Omental fat pad (tissue), 4 donors: ENCODE data around the gene NCOR2. TPM values are rescaled to one million over a fixed set of nuclear protein-coding genes. Genes with fewer than 3 reads are reported as not detected.

ENCODE experiments used
- ATAC-seq: fragments of 150-250 bp; one replicate; pipeline ENCODE4 v1.9.1; 2016; ENCODE audit warnings: mild to moderate bottlenecking, moderate library complexity; ENCODE audit not compliant: low FRiP score
- DNase-seq: peaks from one replicate; pipeline ENCODE4 v3.0.0-alpha.2; 2019; ENCODE audit warnings: low spot score
- CTCF ChIP-seq, 3 donors: fragments of 450-650 bp; IDR thresholded peaks; one replicate each; pipeline ENCODE4 v1.5.1; 2016 to 2017; ENCODE audit warnings: antibody characterized with exemption in 3 of 3, mild to moderate bottlenecking in 3 of 3, moderate library complexity in 2 of 3
- total RNA-seq, 4 donors: library from RNA; depleted of rRNA; stranded (reverse); fragments of >200 nt; gene quantifications; one replicate each; pipeline ENCODE4 v1.1.0, GENCODE V29; 2016

Gene NCOR2
- total RNA-seq, 4 donors from 2014 or later = 53.4 to 85.3 (median 71.9) TPM

- ATAC-seq = no peak
- no peak for TF ChIP-seq CTCF (IDR thresholded peaks at IDR 0.05)
- no peak for DNase-seq
Measured at GRCh38 chr12:124563809-124564208, 3.6 kb downstream of the NCOR2 start.

GRCh38 chr12:124563401-124563800 is 4.0 kb downstream of the NCOR2 start:
- no peak for ATAC-seq
- no peak for TF ChIP-seq CTCF (IDR thresholded peaks at IDR 0.05)

GRCh38 chr12:124562796-124563181 is 4.6 kb downstream of the NCOR2 start:
- no peak for TF ChIP-seq CTCF (IDR thresholded peaks at IDR 0.05)
- no peak for ATAC-seq
- no peak for DNase-seq

More at GRCh38 chr12:124563401-124563800, 4.0 kb downstream of the NCOR2 start:
- DNase-seq = no peak

- ATAC-seq = no peak
- DNase-seq = no peak
- no peak for TF ChIP-seq CTCF (IDR thresholded peaks at IDR 0.05)
Measured at GRCh38 chr12:124562018-124562795, 5.2 kb downstream of the NCOR2 start.

- no peak for ATAC-seq
- no peak for TF ChIP-seq CTCF (IDR thresholded peaks at IDR 0.05)
Measured at GRCh38 chr12:124561231-124561630, 6.2 kb downstream of the NCOR2 start.

GRCh38 chr12:124560146-124560890 is 7.1 kb downstream of the NCOR2 start:
- ATAC-seq (no peak), DNase-seq (no peak)
- no peak for TF ChIP-seq CTCF (IDR thresholded peaks at IDR 0.05)

More at GRCh38 chr12:124561231-124561630, 6.2 kb downstream of the NCOR2 start:
- no peak for DNase-seq
